HG02588 (cell line): ENCODE data around the gene ANKMY1.

Source experiments
- ATAC-seq: cut with Tn5 transposase; IDR thresholded peaks from one replicate; pipeline ENCODE4 v1.9.1; 2021; ENCODE audit warnings: mild to moderate bottlenecking, moderate library complexity; ENCODE audit not compliant: unreplicated experiment

ANKMY1 gene

DNA sequence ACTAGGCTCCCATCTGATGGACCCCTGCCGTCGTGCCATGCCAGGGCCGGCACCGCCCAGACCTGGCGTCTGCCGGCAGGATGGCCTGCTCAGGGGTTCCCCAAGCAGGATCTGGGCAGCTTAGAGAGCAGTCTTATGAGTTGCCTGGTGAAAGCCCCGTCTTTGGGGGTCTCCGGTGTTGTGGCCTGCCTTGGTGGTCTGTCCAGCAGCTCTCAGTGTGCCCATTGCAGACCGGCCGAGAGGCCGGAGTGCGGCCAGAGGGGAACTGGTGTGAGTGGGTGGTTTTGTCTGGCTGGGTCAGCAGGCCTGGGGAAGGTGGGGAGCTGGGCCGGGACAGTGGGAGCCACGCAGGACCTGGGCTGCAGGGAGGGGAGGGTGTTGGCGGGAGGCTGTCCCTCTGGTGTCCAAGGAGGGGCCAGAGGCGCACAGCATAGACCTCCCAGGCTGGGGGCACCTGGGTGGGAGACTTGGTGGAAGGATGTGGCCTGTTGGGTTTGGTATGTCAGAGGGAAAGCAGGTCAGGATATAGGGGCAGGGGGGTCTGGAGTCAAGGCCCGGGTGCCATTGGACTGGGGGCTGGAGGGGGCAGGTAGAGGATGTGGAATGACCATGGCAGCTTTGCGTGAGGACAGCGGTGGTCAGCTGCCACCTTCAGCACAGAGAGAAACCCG, 105.9 kb downstream of the ANKMY1 start:
- ATAC-seq: no peak

DNA sequence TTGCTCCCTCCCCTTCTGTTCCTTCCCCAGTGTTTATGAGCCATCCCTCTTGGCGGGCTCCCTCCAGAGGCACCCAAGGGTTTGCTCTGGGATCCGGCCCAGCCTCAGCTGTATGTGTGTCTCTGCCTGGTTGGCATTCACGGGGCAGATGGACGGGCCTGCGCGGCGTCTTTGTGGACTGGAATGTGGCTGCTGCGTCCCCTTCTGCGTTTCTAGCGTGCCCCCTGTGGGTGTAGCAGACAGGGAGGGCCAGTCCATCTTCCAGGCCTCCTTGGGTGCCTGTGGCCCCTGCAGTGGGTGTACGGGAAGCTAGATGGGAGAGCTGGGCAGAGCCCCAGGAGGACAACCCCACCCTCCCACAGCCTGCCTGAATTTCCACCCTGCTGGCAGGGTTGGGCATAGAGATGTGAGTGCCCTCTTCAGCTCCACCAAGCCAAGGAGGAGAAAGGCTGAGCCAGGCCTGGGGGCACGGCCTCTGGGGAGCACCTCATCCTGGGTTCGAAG, 106.6 kb downstream of the ANKMY1 start:
- no peak for ATAC-seq

- ATAC-seq: no peak
Measured at GRCh38 chr2:240450532-240451107, 107.2 kb downstream of the ANKMY1 start.

GRCh38 chr2:240449764-240450531, 107.8 kb downstream of the ANKMY1 start:
- ATAC-seq: no peak

GRCh38 chr2:240448387-240449274, 109.2 kb downstream of the ANKMY1 start:
- no peak for ATAC-seq

GRCh38 chr2:240447934-240448333, 109.9 kb downstream of the ANKMY1 start:
- no peak for ATAC-seq

DNA sequence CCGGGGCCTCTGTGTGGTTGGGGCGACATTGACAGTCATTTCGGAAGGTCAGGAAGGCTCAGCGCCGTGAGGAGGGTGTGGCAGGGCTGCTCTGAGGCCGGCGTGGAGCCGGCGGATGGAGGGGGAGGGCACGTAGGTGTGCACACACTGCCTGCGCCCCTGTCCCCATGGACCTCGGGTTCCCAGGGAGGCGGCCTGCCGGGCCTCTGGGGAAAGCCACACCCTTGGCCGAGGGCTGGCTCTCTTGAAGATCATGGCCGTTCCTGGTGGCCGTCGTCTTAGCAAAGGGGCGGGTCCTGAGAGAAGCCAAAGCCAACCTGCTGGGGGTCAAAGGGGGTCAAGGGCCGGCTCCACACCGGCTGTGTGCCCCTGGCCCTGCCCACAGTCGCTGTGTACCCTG, 110.5 kb downstream of the ANKMY1 start:
- ATAC-seq: no peak

GRCh38 chr2:240446664-240447175, 111.1 kb downstream of the ANKMY1 start:
- no peak for ATAC-seq

DNA sequence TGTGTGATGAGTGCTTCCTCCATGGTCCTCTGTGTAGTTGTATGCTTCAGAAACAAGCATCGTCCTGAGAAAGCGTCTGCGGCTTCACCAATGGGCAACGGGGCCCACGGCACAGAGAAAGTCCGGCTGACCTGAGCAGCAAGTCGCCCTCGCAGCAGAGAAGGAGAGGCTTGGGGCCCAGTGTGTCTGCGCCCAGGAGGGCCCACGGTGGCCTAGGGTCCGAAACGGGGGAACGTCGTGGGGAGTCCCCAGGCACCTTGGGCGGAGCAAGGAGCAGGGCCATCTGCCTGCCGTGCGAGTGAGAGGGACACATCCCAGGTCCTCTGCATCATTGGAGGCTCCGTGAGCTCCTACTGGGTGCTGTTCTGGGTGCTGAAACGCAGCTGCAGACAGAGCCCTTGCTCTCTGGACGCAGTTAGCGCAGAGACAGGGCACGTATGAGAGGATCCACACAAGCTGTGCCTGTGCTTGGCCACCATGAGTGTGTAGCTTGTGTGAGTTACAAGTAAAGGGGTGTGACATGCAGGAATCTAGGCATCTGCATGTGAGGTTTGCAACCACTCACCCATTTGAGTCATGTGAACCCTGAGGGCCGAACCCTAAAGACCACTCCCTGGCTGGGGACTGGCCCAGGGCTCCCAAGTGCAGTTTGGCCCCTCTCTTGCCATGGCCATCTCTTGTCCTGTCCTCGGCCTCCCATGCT, 111.7 kb downstream of the ANKMY1 start:
- ATAC-seq: no peak

- ATAC-seq: no peak
Measured at GRCh38 chr2:240444464-240444863, 113.3 kb downstream of the ANKMY1 start.

DNA sequence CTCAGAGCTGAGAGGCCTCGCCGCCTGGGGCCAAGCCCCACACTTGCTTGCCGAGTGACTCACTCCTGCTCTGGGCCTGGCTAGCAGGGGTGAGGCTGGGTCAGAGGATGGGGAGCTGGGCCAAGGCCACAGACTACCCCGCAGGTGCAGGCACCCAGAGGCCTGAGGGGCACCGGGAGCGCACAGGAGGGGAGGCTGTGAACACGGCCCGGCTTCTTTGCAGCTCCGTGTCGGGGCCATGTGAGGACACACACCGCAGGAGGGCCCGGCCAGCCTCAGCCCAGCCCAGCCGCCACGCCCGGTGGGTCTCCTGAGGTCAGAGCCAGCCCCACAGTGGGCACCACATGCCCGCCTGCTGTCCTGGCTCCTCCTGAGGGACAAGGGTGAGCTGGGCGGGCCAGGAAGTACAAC, 113.9 kb downstream of the ANKMY1 start:
- no peak for ATAC-seq

DNA sequence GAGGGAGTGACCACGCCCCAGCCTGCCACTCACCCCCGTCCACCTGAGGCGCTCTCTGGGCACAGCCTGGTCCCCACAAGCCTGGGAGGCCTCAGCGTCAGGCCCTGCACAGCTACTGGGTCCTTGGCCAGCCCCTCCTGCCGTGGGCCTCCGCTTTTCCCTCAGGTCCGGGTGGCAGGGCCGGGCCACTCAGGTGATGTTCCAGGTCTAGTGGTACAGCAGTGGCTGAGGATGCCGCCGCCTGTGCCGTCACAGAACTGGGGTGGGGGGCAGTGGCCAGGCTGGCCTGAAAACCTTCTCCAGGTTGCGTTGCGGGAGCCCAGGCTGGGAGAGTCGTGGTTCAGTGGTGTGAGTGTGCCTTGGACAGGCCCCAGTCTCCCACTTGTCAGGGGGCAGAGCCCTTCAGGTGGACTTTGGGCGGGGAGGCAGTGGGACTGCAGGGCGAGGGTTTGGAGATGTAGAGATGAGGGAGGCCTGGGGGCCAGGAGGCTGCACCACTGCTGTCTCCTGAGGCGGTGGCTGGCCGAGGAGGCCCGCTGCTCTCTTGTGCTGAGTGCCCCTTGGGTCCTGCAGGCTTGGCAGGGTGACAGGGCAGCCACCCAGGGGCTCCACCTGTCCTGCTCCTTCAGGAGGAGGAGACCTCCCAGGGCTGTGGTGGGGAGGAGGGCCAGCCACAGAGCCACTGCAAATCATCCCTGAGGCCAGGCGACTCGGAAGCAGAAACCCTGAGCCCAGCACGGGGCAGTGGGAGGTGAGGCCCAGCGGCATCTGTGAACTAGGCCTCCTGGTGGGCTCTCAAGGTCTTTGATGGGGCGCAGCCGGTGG, 114.7 kb downstream of the ANKMY1 start:
- ATAC-seq: no peak

- no peak for ATAC-seq
Measured at GRCh38 chr2:240441993-240442411, 115.8 kb downstream of the ANKMY1 start.

DNA sequence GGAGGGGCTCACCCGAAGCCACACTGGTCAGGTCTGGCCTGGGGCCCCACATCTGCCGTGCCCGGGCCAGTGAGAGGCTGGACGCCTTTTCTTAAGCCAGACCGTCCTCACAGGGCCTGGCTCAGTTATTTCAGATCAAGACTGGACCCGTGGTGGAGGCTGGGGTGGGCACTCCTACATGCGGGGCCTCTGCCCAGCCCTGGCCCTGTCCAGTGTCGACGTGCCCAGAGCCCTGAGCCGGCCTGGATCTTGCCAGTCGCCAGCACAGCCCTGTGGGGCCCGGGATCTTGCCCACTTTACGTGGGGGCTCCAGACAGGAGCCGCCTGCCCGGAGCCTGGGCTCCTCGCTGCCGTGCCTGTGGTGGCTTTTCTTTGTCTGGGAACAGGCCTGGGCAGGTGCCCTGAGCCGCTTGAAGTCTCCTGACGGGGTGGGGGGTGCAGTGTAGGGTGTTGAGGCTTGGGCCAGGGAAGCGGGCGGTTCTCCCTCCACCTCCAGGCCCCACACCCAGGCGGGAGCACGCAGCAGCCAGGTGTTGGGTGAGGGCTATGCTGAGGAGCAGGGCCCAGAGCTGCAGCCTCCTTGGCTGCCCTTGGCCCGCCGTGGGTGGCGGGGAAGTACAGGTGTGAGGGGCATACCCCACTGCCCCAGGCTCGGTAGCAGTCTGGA, 116.3 kb downstream of the ANKMY1 start:
- ATAC-seq: no peak

- ATAC-seq: no peak
Measured at GRCh38 chr2:240440704-240441320, 117.0 kb downstream of the ANKMY1 start.

GRCh38 chr2:240440251-240440650, 117.5 kb downstream of the ANKMY1 start:
- no peak for ATAC-seq

- no peak for ATAC-seq
Measured at GRCh38 chr2:240439698-240440151, 118.1 kb downstream of the ANKMY1 start.
